Measurements from ENCODE around the gene JTB. TPM values are rescaled to one million over a fixed set of nuclear protein-coding genes. Genes with fewer than 3 reads are reported as not detected.

Gene JTB
- total and polyA plus RNA-seq, 9 of the 15 experiments (the other 6 are each of a cell fraction or from before 2014, with no cell fraction given): 24.7 to 308 (median 151) TPM

GRCh38 chr1:153967107-153967999 is 10.1 kb downstream of the JTB start, which contains the start of gene CREB3L4 (continued):
- TF ChIP-seq, protein P1, sequence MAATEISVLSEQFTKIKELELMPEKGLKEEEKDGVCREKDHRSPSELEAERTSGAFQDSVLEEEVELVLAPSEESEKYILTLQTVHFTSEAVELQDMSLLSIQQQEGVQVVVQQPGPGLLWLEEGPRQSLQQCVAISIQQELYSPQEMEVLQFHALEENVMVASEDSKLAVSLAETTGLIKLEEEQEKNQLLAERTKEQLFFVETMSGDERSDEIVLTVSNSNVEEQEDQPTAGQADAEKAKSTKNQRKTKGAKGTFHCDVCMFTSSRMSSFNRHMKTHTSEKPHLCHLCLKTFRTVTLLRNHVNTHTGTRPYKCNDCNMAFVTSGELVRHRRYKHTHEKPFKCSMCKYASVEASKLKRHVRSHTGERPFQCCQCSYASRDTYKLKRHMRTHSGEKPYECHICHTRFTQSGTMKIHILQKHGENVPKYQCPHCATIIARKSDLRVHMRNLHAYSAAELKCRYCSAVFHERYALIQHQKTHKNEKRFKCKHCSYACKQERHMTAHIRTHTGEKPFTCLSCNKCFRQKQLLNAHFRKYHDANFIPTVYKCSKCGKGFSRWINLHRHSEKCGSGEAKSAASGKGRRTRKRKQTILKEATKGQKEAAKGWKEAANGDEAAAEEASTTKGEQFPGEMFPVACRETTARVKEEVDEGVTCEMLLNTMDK (IDR thresholded peaks at IDR 0.05; ENCODE audit: borderline replicate concordance, insufficient read depth, low read depth, low read length, poor library complexity, severe bottlenecking): peak; percentile 80
- no peak for TF ChIP-seq ATF1 (CRISPR knock-in tag; IDR thresholded peaks at IDR 0.05)
- peak; percentile 87 for TF ChIP-seq ATF1 (tag; IDR thresholded peaks at IDR 0.05)
- TF ChIP-seq NCOA4 (IDR thresholded peaks at IDR 0.05; ENCODE audit: partially characterized antibody): no peak
- no peak for TF ChIP-seq CEBPB (tag; IDR thresholded peaks at IDR 0.05)
- peak; percentile 85 for TF ChIP-seq NFRKB (IDR thresholded peaks at IDR 0.05; ENCODE audit: low read depth)
- TF ChIP-seq CBX5 (IDR thresholded peaks at IDR 0.05; ENCODE audit: borderline replicate concordance, low read depth): no peak
- TF ChIP-seq PML (IDR thresholded peaks at IDR 0.05; ENCODE audit: low read length): peak; percentile 67
- TF ChIP-seq THRB (CRISPR knock-in tag; conservative IDR thresholded peaks at IDR 0.05): 0 out of 2 replicates have a peak, but pooled peaks have one; percentile 63
- TF ChIP-seq ZNF274 (IDR thresholded peaks at IDR 0.05; ENCODE audit: borderline replicate concordance, low read depth, low read length): no peak
- TF ChIP-seq, protein P2, sequence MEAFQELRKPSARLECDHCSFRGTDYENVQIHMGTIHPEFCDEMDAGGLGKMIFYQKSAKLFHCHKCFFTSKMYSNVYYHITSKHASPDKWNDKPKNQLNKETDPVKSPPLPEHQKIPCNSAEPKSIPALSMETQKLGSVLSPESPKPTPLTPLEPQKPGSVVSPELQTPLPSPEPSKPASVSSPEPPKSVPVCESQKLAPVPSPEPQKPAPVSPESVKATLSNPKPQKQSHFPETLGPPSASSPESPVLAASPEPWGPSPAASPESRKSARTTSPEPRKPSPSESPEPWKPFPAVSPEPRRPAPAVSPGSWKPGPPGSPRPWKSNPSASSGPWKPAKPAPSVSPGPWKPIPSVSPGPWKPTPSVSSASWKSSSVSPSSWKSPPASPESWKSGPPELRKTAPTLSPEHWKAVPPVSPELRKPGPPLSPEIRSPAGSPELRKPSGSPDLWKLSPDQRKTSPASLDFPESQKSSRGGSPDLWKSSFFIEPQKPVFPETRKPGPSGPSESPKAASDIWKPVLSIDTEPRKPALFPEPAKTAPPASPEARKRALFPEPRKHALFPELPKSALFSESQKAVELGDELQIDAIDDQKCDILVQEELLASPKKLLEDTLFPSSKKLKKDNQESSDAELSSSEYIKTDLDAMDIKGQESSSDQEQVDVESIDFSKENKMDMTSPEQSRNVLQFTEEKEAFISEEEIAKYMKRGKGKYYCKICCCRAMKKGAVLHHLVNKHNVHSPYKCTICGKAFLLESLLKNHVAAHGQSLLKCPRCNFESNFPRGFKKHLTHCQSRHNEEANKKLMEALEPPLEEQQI (IDR thresholded peaks at IDR 0.05): no peak
- TF ChIP-seq NBN (IDR thresholded peaks at IDR 0.05; ENCODE audit: low read depth): no peak; the same call in 1 of the 2 replicates
- TF ChIP-seq ETV5 (CRISPR knock-in tag; IDR thresholded peaks at IDR 0.05; ENCODE audit: low read depth): peak; percentile 74
- no peak for TF ChIP-seq HNRNPH1 (optimal IDR thresholded peaks at IDR 0.05; ENCODE audit: low read depth, low read length)
- TF ChIP-seq FOXA3 (CRISPR knock-in tag; conservative IDR thresholded peaks at IDR 0.05 in 1 of 2, IDR thresholded peaks at IDR 0.05 in 1 of 2): peak in 1 of 2 experiments; percentile 56; a peak in 2 of 4 replicates
- no peak; the same call in 1 of the 2 replicates for TF ChIP-seq MAFK (IDR thresholded peaks at IDR 0.05; ENCODE audit: low read length)
- peak; percentile 98 for TF ChIP-seq RBM25 (IDR thresholded peaks at IDR 0.05; ENCODE audit: low read depth, low read length, severe bottlenecking)
- TF ChIP-seq, protein P3, sequence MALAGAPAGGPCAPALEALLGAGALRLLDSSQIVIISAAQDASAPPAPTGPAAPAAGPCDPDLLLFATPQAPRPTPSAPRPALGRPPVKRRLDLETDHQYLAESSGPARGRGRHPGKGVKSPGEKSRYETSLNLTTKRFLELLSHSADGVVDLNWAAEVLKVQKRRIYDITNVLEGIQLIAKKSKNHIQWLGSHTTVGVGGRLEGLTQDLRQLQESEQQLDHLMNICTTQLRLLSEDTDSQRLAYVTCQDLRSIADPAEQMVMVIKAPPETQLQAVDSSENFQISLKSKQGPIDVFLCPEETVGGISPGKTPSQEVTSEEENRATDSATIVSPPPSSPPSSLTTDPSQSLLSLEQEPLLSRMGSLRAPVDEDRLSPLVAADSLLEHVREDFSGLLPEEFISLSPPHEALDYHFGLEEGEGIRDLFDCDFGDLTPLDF (CRISPR knock-in tag; IDR thresholded peaks at IDR 0.05): peak; percentile 61; the same call in 1 of the 2 replicates
- TF ChIP-seq NR3C1 (CRISPR knock-in tag; IDR thresholded peaks at IDR 0.05): no peak
